Stimulated activated CD4-positive, alpha-beta T cell treated with anti-CD3 and anti-CD28 coated beads, Interleukin-1b, Interleukin-23, amount 100 ng/mL, for 48 hours (primary cell): ENCODE measurements around the gene CHRNB1.

Experiments
- DNase-seq: peaks from one replicate; pipeline ENCODE4 v3.0.0-alpha.2; 2020

CHRNB1 gene

GRCh38 chr17:7486181-7486580 lies 41.3 kb downstream of the CHRNB1 start:
- no peak for DNase-seq

DNA sequence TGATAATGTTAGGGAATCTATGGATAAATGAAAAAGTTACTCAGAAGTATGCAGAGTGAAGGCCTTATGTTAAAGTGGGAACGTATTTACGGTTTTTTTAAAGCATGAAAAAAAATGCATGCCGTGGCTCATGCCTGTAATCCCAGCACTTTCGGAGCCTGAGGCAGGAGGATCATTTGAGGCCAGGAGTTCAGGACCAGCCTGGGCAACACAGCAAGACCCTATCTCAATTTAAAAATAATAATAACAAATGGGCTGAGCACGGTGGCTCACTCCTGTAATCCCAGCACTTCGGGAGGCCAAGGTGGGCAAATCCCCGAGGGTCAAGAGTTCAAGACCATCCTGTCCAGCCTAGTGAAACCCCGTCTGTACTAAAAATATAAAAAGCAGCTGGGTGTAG lies 45.3 kb downstream of the CHRNB1 start:
- DNase-seq: no peak

DNA sequence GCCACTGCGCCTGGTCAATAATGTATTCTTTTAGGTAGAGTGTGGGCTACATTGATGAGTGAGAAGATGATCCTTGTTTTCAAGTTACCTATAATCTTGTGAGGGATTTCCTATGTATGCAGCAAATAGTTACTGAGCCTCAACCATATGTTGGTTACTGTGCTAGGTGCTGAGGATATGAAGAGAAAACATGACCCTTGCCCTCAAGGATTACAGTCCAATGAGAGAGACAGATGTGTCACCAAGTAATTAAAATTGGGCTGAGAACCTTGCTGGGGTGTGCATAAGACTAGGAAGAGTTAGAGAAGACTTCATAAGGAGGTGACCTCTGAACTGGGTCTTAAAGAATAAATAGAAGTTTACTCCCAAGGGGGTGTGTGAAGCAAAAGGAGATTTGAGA lies 46.7 kb downstream of the CHRNB1 start:
- DNase-seq: no peak

DNA sequence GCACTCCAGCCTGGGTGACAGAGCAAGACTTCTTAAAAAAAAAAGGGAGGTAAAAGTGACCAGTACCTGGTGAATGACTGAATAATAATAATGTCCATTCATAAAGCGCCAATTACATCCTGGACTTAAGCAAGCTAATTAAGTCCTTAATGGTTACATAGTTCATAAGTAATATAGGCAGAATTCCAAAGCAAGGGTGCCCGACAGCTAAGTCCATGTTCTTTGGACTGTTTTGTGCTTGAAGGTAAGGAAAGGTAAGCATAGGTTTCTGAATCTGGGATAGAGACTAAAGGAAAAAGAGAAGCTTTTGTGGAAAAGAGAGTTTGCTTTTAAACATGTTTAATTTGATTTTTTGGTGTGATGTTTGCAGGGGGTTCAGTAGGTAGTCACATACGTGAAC lies 49.1 kb downstream of the CHRNB1 start:
- no peak for DNase-seq

- no peak for DNase-seq
These were observed 51.1 kb downstream of the CHRNB1 start for GRCh38 chr17:7495906-7496434.

DNA sequence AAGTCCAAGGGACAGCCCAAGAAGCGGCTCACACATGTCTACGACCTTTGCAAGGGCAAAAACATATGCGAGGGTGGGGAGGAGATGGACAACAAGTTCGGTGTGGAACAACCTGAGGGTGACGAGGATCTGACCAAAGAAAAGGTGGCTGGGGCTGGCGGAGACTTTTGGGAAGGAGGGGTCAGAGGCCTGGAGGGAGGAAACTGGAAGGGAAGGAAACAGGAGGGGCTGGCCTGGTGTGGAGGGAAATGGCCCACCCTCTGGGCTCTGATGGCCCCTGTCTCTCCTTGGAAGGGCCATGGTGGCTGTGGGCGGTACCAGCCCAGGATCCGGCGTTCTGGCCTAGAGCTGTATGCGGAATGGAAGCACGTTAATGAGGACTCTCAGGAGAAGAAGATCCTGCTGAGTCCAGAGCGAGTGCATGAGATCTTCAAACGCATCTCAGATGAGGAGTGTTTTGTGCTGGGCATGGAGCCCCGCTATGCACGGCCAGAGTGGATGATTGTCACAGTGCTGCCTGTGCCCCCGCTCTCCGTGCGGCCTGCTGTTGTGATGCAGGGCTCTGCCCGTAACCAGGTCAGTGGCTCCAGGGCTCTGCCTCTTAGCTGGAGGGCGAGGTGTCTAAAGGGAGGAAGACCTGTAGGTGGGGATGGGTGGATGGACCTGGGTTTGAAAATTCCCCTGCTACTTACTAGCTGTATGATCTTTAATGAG lies 51.8 kb downstream of the CHRNB1 start:
- no peak for DNase-seq

- no peak for DNase-seq
These were observed 52.4 kb downstream of the CHRNB1 start for GRCh38 chr17:7497228-7497627.

DNA sequence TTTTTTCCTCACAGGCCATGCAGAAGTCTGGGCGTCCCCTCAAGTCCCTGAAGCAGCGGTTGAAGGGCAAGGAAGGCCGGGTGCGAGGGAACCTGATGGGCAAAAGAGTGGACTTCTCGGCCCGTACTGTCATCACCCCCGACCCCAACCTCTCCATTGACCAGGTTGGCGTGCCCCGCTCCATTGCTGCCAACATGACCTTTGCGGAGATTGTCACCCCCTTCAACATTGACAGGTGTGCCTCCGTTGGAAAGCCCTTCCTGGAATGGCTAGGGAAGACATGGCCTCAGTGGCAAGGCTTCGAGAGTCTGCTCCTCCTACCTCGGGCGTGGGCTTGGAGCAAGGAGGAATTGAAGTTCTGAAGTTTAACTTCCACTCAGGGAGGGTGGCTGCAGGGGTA lies 52.8 kb downstream of the CHRNB1 start:
- no peak for DNase-seq

GRCh38 chr17:7499161-7499560 lies 54.3 kb downstream of the CHRNB1 start:
- no peak for DNase-seq

- no peak for DNase-seq
These were observed 56.9 kb downstream of the CHRNB1 start for GRCh38 chr17:7501729-7502128.

DNA sequence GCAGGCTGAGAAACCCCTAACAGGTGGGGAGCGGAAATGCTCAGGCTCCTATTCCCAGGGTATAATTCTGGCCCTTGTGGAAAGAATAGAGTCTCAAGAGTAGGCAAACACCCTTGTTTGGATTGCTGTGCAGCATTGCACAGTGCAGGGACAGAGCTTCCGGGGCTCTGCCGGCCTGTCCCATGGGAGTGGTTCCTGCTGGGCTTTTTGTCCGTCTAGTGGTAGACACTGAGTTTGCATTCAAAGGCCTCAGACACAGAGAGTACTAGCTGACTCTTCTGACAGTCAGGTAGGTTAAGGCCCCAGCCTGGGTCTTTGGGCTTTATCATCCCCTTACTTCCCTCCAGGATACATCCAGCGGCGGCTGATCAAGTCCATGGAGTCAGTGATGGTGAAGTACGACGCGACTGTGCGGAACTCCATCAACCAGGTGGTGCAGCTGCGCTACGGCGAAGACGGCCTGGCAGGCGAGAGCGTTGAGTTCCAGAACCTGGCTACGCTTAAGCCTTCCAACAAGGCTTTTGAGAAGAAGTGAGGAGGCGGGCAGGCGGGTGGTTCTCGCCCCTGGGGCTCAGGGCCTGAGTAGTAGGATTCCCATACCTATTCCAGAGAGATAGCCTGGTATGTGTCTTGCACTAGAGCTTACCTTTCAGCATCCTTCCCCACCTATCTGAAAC lies 57.4 kb downstream of the CHRNB1 start:
- DNase-seq: no peak

DNA sequence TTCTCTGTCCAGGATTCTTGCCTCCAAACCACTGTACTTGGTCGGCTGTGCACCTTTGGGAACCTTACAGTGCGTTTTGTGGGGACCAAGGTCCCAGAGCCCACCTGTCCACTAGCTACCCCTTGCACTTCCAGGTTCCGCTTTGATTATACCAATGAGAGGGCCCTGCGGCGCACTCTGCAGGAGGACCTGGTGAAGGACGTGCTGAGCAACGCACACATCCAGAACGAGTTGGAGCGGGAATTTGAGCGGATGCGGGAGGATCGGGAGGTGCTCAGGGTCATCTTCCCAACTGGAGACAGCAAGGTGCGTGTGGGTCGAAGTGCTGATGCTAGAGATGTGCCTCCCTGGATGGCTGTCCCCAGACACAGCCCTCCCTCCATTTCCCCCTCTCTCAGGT lies 58.1 kb downstream of the CHRNB1 start:
- no peak for DNase-seq

- DNase-seq: no peak
These were observed 58.7 kb downstream of the CHRNB1 start for GRCh38 chr17:7503521-7503920.
